SK-N-SH (cell line): ENCODE measurements around the gene EBF4. TPM values are rescaled to one million over a fixed set of nuclear protein-coding genes. Genes with fewer than 3 reads are reported as not detected.

Experiments
- CTCF ChIA-PET: fragments of 300-600, 350-600 bp; formaldehyde crosslinking; extraction: SDS; loops from one replicate; lab custom pipeline; 2021; lab: Yijun Ruan, JAX
- POLR2A ChIA-PET: fragments of 350-600 bp; sonication (Branson Sonifier 250); formaldehyde crosslinking; extraction: SDS; loops from one replicate; lab custom pipeline; 2020; ENCODE audit warnings: antibody characterized with exemption, inconsistent platforms; lab: Yijun Ruan, JAX
- DNase-seq: peaks from one replicate; pipeline ENCODE4 v3.0.0; 2012
- H2AFZ ChIP-seq: fragments of 200-600 bp; sonication (generic); 2 replicates; pipeline ENCODE4 v1.8.1; 2016; ENCODE audit warnings: antibody characterized with exemption, mild to moderate bottlenecking, low read depth
- H3F3A ChIP-seq: fragments of 200-600 bp; sonication (generic); replicated peaks from 2 replicates; pipeline ENCODE3; 2016; ENCODE audit warnings: antibody characterized with exemption, mild to moderate bottlenecking; ENCODE audit not compliant: insufficient read depth
- H3K27ac ChIP-seq, 2 experiments: fragments of 200-500 bp in 1 of 2; fragments of 200-600 bp in 1 of 2; sonication (Bioruptor generic) in 1 of 2; sonication (generic), shearing (Covaris generic) in 1 of 2; 2 replicates each; pipeline versions ENCODE4 v1.5.1 to v1.6.1; 2014 to 2016; ENCODE audit warnings: low read depth in 2 of 2, inconsistent platforms in 1 of 2, low read length in 1 of 2, mild to moderate bottlenecking in 1 of 2, mixed read lengths in 1 of 2
- H3K27me3 ChIP-seq: fragments of 200-600 bp; sonication (generic), shearing (Covaris generic); 2 replicates; pipeline ENCODE4 v1.6.1; 2016; ENCODE audit warnings: mixed run types; ENCODE audit not compliant: insufficient read depth
- H3K36me3 ChIP-seq, 2 experiments: fragments of 200-500 bp in 1 of 2; fragments of 200-600 bp in 1 of 2; sonication (Bioruptor generic) in 1 of 2; sonication (generic) in 1 of 2; replicated peaks in 1 of 2; 2 replicates each; pipeline versions ENCODE3 to v1.5.1; 2014 to 2016; ENCODE audit warnings: low read length in 1 of 2, mild to moderate bottlenecking in 1 of 2; ENCODE audit not compliant: insufficient read depth in 2 of 2, control insufficient read depth in 1 of 2
- H3K4me1 ChIP-seq, 2 experiments: fragments of 200-500 bp in 1 of 2; fragments of 200-600 bp in 1 of 2; sonication (Bioruptor generic) in 1 of 2; sonication (generic), shearing (Covaris generic) in 1 of 2; 2 replicates each; pipeline versions ENCODE4 v1.5.1 to v1.6.1; 2014 to 2016; ENCODE audit warnings: low read depth in 1 of 2, low read length in 1 of 2, mixed run types in 1 of 2; ENCODE audit not compliant: insufficient read depth in 2 of 2, control insufficient read depth in 1 of 2
- H3K4me2 ChIP-seq: fragments of 200-600 bp; sonication (generic), shearing (Covaris generic); 2 replicates; pipeline ENCODE4 v1.6.1; 2017; ENCODE audit warnings: mixed run types
- H3K4me3 ChIP-seq, 2 experiments: fragments of 200-500 bp in 1 of 2; fragments of 200-600 bp in 1 of 2; sonication (Bioruptor generic) in 1 of 2; sonication (generic), shearing (Covaris generic) in 1 of 2; 2 replicates each; pipeline versions ENCODE4 v1.5.1 to v1.8.1; 2014 to 2016; ENCODE audit warnings: low read depth in 2 of 2, inconsistent platforms in 1 of 2, low read length in 1 of 2, mild to moderate bottlenecking in 1 of 2, mixed read lengths in 1 of 2, moderate library complexity in 1 of 2
- H3K79me2 ChIP-seq: fragments of 200-600 bp; sonication (generic); 2 replicates; pipeline ENCODE4 v1.8.1; 2017; ENCODE audit warnings: mild to moderate bottlenecking; ENCODE audit not compliant: insufficient read depth
- H3K9ac ChIP-seq: fragments of 200-600 bp; sonication (generic); 2 replicates; pipeline ENCODE4 v1.6.1; 2017; ENCODE audit warnings: mixed run types
- H3K9me2 ChIP-seq: fragments of 200-600 bp; sonication (generic); 2 replicates; pipeline ENCODE4 v1.6.1; 2017; ENCODE audit warnings: mixed run types
- H3K9me3 ChIP-seq: fragments of 200-600 bp; sonication (generic); 2 replicates; pipeline ENCODE4 v1.6.1; 2017; ENCODE audit warnings: mixed run types, mild to moderate bottlenecking, moderate library complexity
- H4K20me1 ChIP-seq: fragments of 200-600 bp; sonication (generic); 2 replicates; pipeline ENCODE4 v1.6.1; 2017; ENCODE audit warnings: mild to moderate bottlenecking, mixed run types; ENCODE audit not compliant: insufficient read depth
- ELF1 ChIP-seq: IDR thresholded peaks from 2 replicates; pipeline ENCODE4 v1.4.0; 2012
- EP300 ChIP-seq, 2 experiments: IDR thresholded peaks; 2 replicates each; pipeline versions ENCODE4 v1.4.0 to v1.6.1; 2012; ENCODE audit warnings: borderline replicate concordance in 1 of 2, low read depth in 1 of 2, low read length in 1 of 2
- FOSL2 ChIP-seq: IDR thresholded peaks from 2 replicates; pipeline ENCODE4 v1.4.0; 2012; ENCODE audit warnings: low read depth, mild to moderate bottlenecking, moderate library complexity, borderline replicate concordance
- GABPA ChIP-seq: IDR thresholded peaks from 2 replicates; pipeline ENCODE4 v1.4.0; 2012; ENCODE audit warnings: low read depth, mild to moderate bottlenecking
- MAX ChIP-seq: IDR thresholded peaks from 2 replicates; pipeline ENCODE4 v1.4.0; 2012; ENCODE audit warnings: low read depth
- NFIC ChIP-seq: IDR thresholded peaks from 2 replicates; pipeline ENCODE4 v1.4.0; 2012; ENCODE audit warnings: borderline replicate concordance
- POLR2AphosphoS5 ChIP-seq: IDR thresholded peaks from 2 replicates; pipeline ENCODE4 v1.6.1; 2012; ENCODE audit warnings: low read depth, low read length
- REST ChIP-seq: IDR thresholded peaks from 2 replicates; pipeline ENCODE4 v1.6.1; 2012; ENCODE audit warnings: mild to moderate bottlenecking, low read depth, low read length, moderate library complexity
- RXRA ChIP-seq: IDR thresholded peaks from 2 replicates; pipeline ENCODE4 v1.4.0; 2012; ENCODE audit warnings: low read depth, mild to moderate bottlenecking, borderline replicate concordance
- SIN3A ChIP-seq: IDR thresholded peaks from 2 replicates; pipeline ENCODE4 v1.6.1; 2012; ENCODE audit warnings: low read depth, mild to moderate bottlenecking, low read length, moderate library complexity, borderline replicate concordance
- TCF12 ChIP-seq: IDR thresholded peaks from 2 replicates; pipeline ENCODE4 v1.4.0; 2012
- USF1 ChIP-seq: IDR thresholded peaks from 2 replicates; pipeline ENCODE4 v1.4.0; 2012; ENCODE audit warnings: low read depth, borderline replicate concordance
- YY1 ChIP-seq: IDR thresholded peaks from 2 replicates; pipeline ENCODE4 v1.4.0; 2012; ENCODE audit warnings: low read depth, mild to moderate bottlenecking
- ZBTB33 ChIP-seq: IDR thresholded peaks from 2 replicates; pipeline ENCODE4 v1.4.0; 2012; ENCODE audit warnings: low read depth, borderline replicate concordance
- WGBS: methylation state at CpG from one replicate; pipeline ENCODE4 v1.1.6; 2017; ENCODE audit warnings: low lambda C conversion rate; 5-methylcytosine and 5-hydroxymethylcytosine counted together
- polyA plus RNA-seq, 3 experiments: library from polyadenylated mRNA; depleted of rRNA; stranded (reverse); fragments of >200 nt; gene quantifications; 2 replicates each; pipeline ENCODE4 v1.2.3, GENCODE V29; 2012

Gene EBF4
- polyA plus RNA-seq, 1 of the 3 experiments (the other 2 are of a cell fraction) = 20.6 TPM

GRCh38 chr20:2793471-2793870 lies 100.9 kb downstream of the EBF4 start:
- no peaks in the 10 kb centered on the region for H4K20me1 ChIP-seq
- no peak overlapping the region for H3K4me3 ChIP-seq
- H3F3A ChIP-seq = no peaks in the 10 kb centered on the region
- TF ChIP-seq RXRA (no peak), TCF12 (no peak), GABPA (no peak), POLR2AphosphoS5 (no peak), FOSL2 (no peak), REST (no peak), MAX (no peak), ELF1 (no peak), ZBTB33 (no peak), EP300 (IDR thresholded peaks at IDR 0.05; ENCODE audit: borderline replicate concordance in 1 of 2, low read depth in 1 of 2, low read length in 1 of 2) (no peak), NFIC (no peak), SIN3A (no peak), USF1 (no peak), YY1 (no peak)
- TF ChIP-seq, all 33 proteins: peak for 0
- H2AFZ ChIP-seq = no peak overlapping the region
- H3K4me1 ChIP-seq = no peaks in the 10 kb centered on the region
- H3K36me3 ChIP-seq = peaks cover 0 to 19% of the 10 kb centered on the region in 2 experiments
- no peak for DNase-seq
- H3K27me3 ChIP-seq = no peaks in the 10 kb centered on the region; the same call in 1 of the 2 replicates
- H3K9ac ChIP-seq = no peak overlapping the region
- ChIA-PET CTCF (interaction anchor here (3.3 kb wide), 1 partner anchor 207 kb away, joined by 9 read pairs; no protein-coding TSS in a partner anchor), POLR2A (interaction anchor here (1.2 kb wide), 1 partner anchor 20 kb away, joined by 3 read pairs; no protein-coding TSS in a partner anchor)
- no peaks in the 10 kb centered on the region for H3K9me3 ChIP-seq
- H3K9me2 ChIP-seq = no peaks in the 10 kb centered on the region
- H3K27ac ChIP-seq = no peak overlapping the region
- no peaks in the 10 kb centered on the region for H3K79me2 ChIP-seq
- no peak overlapping the region for H3K4me2 ChIP-seq
- WGBS = 72% methylated on average over 6 of the region's 6 CpGs
